Ovary (tissue), 9 donors: ENCODE measurements around the gene SF3A2. TPM values are rescaled to one million over a fixed set of nuclear protein-coding genes. Genes with fewer than 3 reads are reported as not detected.

ENCODE experiments used
- DNase-seq, 5 donors: peaks; one replicate each; pipeline ENCODE4 v3.0.0-alpha.2; 2019 to 2020
- H3K27ac ChIP-seq, 2 donors: fragments of 200-600 bp; one replicate each; pipeline versions ENCODE4 v1.5.1 to v1.8.0; 2019 to 2022
- H3K27me3 ChIP-seq: fragments of 200-600 bp; one replicate; pipeline ENCODE4 v1.8.0; 2022
- H3K36me3 ChIP-seq: fragments of 200-600 bp; sonication (generic); one replicate; pipeline ENCODE4 v1.5.1; 2019
- H3K4me1 ChIP-seq: one replicate; pipeline ENCODE4 v1.8.1; 2013; ENCODE audit warnings: mild to moderate bottlenecking, moderate library complexity; ENCODE audit not compliant: insufficient read depth
- H3K4me3 ChIP-seq: fragments of 200-600 bp; sonication (generic); one replicate; pipeline ENCODE4 v1.5.1; 2017
- H3K9me3 ChIP-seq, 2 donors: fragments of 200-600 bp in 1 of 2; sonication (generic) in 1 of 2; one replicate each; pipeline versions ENCODE4 v1.5.1 to v1.8.1; 2013 to 2019; ENCODE audit warnings: mild to moderate bottlenecking in 1 of 2, moderate library complexity in 1 of 2
- EP300 ChIP-seq: sonication (generic); formaldehyde crosslinking; IDR thresholded peaks from one replicate; pipeline ENCODE4 v1.6.1; 2017; ENCODE audit warnings: antibody characterized with exemption
- POLR2A ChIP-seq: fragments of 450-650 bp; IDR thresholded peaks from one replicate; pipeline ENCODE4 v1.6.1; 2017; ENCODE audit warnings: antibody characterized with exemption, mild to moderate bottlenecking, moderate library complexity
- WGBS, 3 donors: extraction: QIAGEN DNeasy Blood & Tissue Kit in 1 of 3; methylation state at CpG; one replicate each; pipeline versions ENCODE4 v1.1.5 to v1.1.7; 2013 to 2017; 5-methylcytosine and 5-hydroxymethylcytosine counted together
- intact Hi-C, 4 donors: fragments of 100-400 bp; cut with DNase I; formaldehyde crosslinking; loops; one replicate each; pipeline versions ENCODE4 v1.11.0 to v1.15.1; 2022 to 2023
- polyA plus RNA-seq, 2 donors: library from polyadenylated mRNA; stranded (reverse); fragments of 200-250 nt in 1 of 2; fragments of 350-450 nt in 1 of 2; fragmentation: Illumina TruSeq in 1 of 2; extraction: RNeasy Lipid Tissue Mini Kit (QIAGEN cat#74804) in 1 of 2; gene quantifications; one replicate each; pipeline ENCODE4 v1.2.3, GENCODE V29; 2013 to 2014
- total RNA-seq, 7 donors: library from RNA; depleted of rRNA in 2 of 7; stranded (reverse); fragments of >200 nt in 2 of 7; fragmentation: NEBNext Ultra II Directional in 3 of 7; extraction: Animal tissue kit (Norgen Biotek cat#: 25700) in 3 of 7; gene quantifications; one replicate each; pipeline versions ENCODE4 v1.1.0 to v1.2.4, GENCODE V29; 2016 to 2023
- TF ChIP-seq, protein P1 (sequence below), 3 donors: fragments of 450-650 bp in 2 of 3; fragments of 200-600 bp in 1 of 3; IDR thresholded peaks; one replicate each; pipeline versions ENCODE4 v1.5.1 to v1.8.0; 2016 to 2022; ENCODE audit warnings: antibody characterized with exemption in 3 of 3, mild to moderate bottlenecking in 1 of 3
- donor health status: DM: no; HTN: no; CAD: no; lungs with moderate emphysema.
- donor health status: DM: no; HTN: no; CAD: no.
- donor health status: Bipolar disorder and iron deficiency.
- donor health status: DM: yes; HTN: yes; CAD: no.
- donor health status: DM: no; HTN: no; CAD: no.
- donor health status: DM: yes; HTN: yes; CAD: no.

SF3A2 gene
- total and polyA plus RNA-seq, 9 donors = 13.7 to 137 (median 89.8) TPM

DNA sequence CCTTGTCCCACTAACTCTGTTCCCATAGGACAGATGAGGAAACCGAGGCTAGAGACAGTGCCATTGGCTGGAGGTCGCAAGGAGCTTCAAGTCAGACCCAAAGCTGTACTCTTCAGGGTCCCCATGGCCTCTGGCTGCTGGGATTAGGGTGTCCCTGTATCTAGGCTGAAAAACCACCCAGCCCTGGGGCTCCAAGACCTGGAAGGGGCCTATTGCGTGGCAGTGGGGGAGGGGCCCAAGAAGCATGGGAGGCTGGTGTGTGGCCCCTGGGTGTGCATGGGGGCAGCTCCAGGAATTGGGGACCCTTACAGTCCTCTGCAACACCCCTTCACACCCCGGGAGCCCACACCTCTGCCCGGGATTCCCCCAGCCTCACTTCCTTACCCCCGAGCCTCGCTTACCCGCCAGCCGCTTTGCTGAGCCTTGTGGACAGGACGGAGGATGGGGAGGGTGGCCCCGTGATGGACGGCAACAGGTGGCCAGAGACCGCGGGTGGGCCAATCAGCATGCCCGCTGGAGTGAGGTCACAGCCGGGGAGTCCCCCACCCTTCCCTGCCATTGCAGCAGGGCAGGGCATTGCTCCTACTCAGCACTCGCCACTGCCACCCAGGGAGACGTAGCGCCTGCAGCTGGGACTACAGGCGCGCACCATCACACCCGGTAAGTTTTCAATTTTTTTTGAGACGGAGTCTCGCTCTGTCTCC lies 19.5 kb downstream of the SF3A2 start, which contains the start of gene JSRP1:
Gene JSRP1 (minus strand): TSS at position 436 of the 704 bp plus-strand sequence. CDS start 1,103 bp downstream, outside the sequence.
- Histone ChIP-seq H3K9me3 (no peaks in the 10 kb centered on the region), H3K27ac (no peak within 1 kb of the TSS), H3K4me1 (peaks cover 8% of the 10 kb centered on the region), H3K36me3 (no peaks in the 10 kb centered on the region), H3K27me3 (peaks cover 16% of the 10 kb centered on the region), H3K4me3 (no peak within 1 kb of the TSS)
- 67 to 76% (median 75%) methylated on average over 21 to 24 of the region's 24 CpGs for WGBS, 3 donors
- TF ChIP-seq EP300 = no peak
- no peak for TF ChIP-seq POLR2A
- TF ChIP-seq, protein P1, sequence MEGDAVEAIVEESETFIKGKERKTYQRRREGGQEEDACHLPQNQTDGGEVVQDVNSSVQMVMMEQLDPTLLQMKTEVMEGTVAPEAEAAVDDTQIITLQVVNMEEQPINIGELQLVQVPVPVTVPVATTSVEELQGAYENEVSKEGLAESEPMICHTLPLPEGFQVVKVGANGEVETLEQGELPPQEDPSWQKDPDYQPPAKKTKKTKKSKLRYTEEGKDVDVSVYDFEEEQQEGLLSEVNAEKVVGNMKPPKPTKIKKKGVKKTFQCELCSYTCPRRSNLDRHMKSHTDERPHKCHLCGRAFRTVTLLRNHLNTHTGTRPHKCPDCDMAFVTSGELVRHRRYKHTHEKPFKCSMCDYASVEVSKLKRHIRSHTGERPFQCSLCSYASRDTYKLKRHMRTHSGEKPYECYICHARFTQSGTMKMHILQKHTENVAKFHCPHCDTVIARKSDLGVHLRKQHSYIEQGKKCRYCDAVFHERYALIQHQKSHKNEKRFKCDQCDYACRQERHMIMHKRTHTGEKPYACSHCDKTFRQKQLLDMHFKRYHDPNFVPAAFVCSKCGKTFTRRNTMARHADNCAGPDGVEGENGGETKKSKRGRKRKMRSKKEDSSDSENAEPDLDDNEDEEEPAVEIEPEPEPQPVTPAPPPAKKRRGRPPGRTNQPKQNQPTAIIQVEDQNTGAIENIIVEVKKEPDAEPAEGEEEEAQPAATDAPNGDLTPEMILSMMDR (IDR thresholded peaks at IDR 0.05) = no peak
- intact Hi-C loops = no loop called here
- no peak for DNase-seq

DNA sequence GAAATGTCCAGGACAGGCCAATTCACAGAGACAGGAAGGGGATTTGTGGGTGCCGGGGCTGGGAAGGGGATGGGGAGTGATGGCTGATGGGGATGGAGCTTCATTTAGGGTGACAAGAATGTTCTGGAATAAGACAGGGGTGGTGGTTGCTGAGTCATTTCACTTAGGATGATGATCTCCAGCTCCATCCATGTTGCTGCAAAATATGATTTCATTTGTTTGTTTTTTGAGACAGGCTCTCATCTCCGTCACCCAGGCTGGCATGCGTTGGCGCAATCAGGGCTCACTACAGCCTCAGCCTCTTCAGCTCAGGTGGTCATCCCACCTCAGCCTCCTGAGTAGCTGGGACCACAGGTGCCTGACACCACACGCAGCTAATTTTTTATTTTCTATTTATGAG lies 22.7 kb downstream of the SF3A2 start:
- H3K27me3 ChIP-seq = no peaks in the 10 kb centered on the region
- no peak for TF ChIP-seq EP300
- TF ChIP-seq, protein P1 (IDR thresholded peaks at IDR 0.05) = no peak
- TF ChIP-seq POLR2A = no peak
- intact Hi-C loops = no loop called here
- DNase-seq = no peak
- no peak overlapping the region for H3K27ac ChIP-seq
- no peaks in the 10 kb centered on the region for H3K9me3 ChIP-seq
- 89 to 92% (median 90%) methylated on average over 5 of the region's 5 CpGs for WGBS, 3 donors
- no peaks in the 10 kb centered on the region for H3K36me3 ChIP-seq
- no peaks in the 10 kb centered on the region for H3K4me1 ChIP-seq
- H3K4me3 ChIP-seq = no peak overlapping the region

DNA sequence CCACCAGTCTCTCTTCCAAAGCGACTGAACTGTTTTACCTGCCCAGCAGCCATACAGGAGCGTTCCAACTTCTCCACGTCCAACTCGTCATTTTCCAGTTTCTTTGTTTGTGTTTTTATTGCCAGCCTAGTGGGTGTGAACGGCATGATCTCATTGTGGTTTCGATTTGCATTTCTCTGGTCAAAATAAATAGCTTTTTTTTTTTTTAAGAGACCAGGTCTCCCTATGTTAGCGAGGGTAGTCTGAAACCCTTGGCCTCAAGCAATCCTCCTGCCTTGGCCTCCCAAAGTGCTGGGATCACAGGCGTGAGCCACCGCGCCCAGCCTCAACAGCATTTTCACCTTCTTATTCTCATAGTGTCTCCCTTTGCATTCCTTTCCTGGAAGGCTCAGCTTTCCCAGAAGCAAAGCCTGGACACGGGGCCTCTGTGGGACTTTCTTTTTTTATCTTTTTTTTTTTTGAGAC lies 23.7 kb downstream of the SF3A2 start:
- no peak for TF ChIP-seq POLR2A
- no peak for TF ChIP-seq EP300
- TF ChIP-seq, protein P1 (IDR thresholded peaks at IDR 0.05) = no peak
- Histone ChIP-seq H3K9me3 (no peaks in the 10 kb centered on the region), H3K36me3 (no peaks in the 10 kb centered on the region), H3K4me1 (no peaks in the 10 kb centered on the region), H3K4me3 (no peak overlapping the region), H3K27ac (no peak overlapping the region), H3K27me3 (no peaks in the 10 kb centered on the region)
- intact Hi-C loops = no loop called here
- 53 to 56% (median 54%) methylated on average over 11 of the region's 11 CpGs for WGBS, 3 donors
- no peak for DNase-seq

DNA sequence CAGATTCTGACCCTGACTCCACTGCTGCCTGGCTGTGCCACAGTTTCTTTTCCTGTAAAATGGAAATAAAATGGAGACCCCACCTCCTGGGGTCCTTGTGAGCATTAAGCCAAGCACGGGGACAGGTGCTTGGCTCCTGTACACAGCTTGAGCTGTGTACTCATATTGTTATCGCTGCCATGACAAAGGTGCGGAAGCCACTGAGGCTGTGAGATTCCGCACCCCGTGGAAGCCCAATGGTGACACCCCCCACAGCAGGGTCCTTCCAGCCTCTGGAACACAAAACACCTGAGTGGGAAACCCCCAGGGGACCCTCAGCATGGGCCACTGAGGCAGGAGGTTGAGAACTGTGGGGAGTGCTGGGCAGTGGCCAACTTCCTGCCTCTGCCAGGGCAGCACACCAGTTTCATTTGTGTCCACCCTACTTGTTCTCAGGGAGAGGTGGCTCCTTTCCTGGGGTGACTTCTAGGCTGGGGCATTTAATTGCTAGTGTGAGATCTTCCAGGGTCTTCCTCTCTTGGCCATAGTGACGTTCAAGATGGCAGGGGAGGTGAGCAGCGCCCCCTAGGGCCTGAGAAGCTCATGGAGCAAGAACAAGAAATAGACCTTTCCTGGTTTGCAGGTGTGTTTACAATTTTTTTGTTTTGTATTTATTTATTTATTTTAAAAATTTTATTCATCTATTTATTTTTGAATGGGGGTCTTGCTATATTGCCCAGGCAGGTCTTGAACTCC lies 25.0 kb downstream of the SF3A2 start:
- H3K4me3 ChIP-seq = no peak overlapping the region
- no peaks in the 10 kb centered on the region for H3K9me3 ChIP-seq
- H3K27ac ChIP-seq = no peak overlapping the region
- H3K4me1 ChIP-seq = peaks cover 4% of the 10 kb centered on the region
- 65 to 70% (median 68%) methylated on average over 7 of the region's 7 CpGs for WGBS, 3 donors
- no peak for DNase-seq
- H3K27me3 ChIP-seq = no peaks in the 10 kb centered on the region
- no peaks in the 10 kb centered on the region for H3K36me3 ChIP-seq
- TF ChIP-seq, protein P1 (IDR thresholded peaks at IDR 0.05) = no peak
- TF ChIP-seq EP300 (no peak), POLR2A (no peak)
- intact Hi-C loops = no loop called here
